GM21447 (cell line): ENCODE measurements around the gene CRAMP1.

ENCODE experiments used
- ATAC-seq: cut with Tn5 transposase; IDR thresholded peaks from one replicate; pipeline ENCODE4 v1.9.1; 2021; ENCODE audit not compliant: unreplicated experiment

CRAMP1 gene

DNA sequence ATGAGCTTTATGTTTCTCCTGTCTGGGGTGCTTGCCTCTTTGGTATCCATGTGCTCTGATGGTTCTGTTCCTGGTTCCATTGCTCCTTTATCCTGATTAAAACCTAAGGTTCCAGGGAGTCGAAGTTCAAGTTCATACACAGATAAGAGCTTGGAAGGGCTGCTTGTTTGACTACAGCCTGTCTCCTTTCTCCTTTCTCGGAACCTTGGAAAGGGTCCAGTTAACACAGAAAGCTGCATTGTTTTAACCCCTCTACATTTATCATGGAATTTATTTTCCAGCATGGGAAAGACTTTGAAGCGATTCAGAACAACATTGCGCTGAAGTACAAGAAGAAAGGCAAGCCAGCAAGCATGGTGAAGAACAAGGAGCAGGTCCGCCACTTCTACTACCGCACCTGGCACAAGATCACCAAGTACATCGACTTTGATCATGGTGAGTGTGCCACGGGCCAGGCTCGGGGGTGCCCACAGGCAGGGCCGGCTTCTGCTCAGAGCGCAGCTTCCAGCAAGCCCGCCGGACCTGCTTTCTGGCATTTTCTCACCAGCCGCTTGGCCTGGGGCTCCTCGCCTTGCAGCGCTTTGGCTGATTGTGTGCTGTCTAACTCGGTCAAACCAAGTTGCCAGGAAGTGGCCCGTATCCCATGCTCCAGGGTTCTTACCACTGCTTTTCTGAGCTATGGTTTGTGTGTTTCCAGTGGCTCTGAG lies 19.9 kb downstream of the CRAMP1 start:
- no peak for ATAC-seq

DNA sequence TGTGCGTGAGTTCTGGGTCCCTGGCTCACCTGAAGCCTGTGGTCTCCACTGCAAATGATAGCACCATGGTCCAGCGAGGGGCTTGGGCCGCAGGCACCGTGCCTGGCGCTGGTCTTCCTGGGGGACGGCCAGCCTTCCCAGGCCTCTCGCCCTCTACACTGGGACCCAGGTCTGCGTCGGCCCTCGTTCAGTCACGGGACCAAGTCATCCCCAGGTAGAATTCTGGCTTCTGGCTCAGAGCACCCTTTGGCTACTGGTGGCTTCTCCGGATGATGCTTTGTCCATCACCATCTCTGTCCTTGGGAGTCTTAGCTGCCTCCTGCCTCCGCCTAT lies 20.4 kb downstream of the CRAMP1 start:
- ATAC-seq = no peak

DNA sequence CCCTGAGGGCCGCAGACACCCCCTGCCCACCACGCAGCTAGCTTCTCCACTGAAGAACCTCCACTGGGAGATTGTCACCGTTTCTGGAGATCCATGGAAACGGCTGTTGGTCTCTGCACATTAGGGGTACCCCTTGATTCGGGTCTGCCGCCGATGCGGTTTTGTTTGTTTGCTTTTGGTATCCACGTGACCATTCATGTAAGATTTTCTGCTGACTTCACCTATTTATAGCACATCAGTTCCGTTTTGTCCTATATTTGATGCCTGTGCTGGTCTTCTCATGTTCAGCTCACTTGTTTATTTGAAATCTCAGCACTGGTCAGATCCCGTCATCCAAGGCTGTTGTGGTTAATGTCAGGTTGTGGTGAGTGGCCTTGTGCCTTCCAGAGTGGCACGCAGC lies 21.1 kb downstream of the CRAMP1 start:
- ATAC-seq = no peak

DNA sequence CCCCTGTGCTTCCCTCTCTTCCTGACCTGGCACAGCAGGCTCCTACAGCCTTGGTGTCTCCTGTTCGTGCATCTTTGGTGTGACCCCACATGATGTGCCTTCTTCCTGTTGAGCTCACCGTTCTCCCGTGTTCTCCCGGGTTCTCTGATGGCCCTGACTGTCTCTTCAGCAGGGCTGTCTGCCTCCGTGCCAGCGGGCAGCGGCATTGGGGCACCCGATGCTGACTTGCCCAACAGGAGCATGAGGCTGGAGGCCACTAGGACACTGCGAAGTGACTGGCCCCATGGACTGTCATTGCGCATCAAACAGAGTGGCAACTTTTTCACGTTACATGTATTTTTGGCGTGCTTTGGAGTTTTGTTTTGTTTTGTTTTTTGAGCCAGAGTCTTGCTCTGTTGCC lies 22.4 kb downstream of the CRAMP1 start:
- ATAC-seq = no peak

DNA sequence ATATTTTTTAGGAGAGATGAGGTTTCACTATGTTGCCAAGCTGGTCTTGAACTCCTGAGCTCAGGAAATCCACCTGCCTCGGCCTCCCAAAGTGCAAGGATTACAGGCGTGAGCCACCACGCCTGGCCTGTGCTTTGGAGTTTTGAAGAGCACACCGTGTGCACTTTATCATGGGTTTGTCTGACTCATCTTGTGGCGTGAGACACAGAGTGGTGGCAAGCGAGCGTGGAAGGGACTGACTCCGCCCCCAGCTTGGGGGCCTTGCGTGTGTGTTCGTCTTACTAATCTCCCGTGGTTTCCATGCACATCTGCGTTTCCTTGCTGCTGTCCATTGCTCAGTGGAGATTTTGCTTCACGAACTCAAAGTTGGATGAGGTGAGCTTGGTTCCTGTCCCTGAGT lies 22.9 kb downstream of the CRAMP1 start:
- ATAC-seq = no peak

DNA sequence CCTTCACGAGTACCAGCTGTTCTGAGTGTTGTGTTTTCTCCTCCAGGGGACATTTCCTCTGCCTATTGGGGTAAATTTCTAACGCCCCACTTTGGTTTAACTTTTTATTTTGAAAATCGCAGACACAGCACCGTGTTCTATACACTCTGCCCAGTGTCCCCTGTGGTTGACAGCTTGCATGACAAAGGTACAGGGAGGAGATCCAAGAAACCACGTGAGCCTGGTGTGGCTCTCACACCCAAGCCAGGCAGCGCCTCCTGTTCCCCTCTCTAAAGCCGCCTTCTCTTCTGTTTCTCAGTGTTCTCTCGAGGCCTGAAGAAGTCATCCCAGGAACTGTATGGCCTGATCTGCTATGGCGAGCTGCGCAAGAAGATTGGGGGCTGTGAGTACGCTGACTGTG lies 25.4 kb downstream of the CRAMP1 start:
- no peak for ATAC-seq

DNA sequence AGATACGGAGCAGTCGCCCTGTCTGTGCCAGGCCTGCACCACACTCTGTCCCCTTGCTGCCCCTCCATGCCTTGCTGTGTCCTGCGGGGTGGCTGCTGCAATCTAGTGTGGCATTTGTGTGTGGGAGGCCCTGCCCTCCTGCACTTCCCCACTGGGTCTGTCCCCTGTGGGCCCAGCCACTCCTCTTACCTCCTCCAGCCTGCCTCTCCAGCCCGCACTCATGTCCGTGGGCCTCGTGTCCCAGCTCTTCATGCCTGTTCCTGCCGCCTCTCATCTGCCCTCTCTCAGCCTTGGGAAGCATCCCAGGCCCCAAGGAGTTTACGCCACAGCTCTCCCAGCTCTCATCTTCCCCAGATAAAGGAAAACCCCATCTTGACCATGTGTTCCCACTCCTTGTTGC lies 26.6 kb downstream of the CRAMP1 start:
- ATAC-seq = no peak

DNA sequence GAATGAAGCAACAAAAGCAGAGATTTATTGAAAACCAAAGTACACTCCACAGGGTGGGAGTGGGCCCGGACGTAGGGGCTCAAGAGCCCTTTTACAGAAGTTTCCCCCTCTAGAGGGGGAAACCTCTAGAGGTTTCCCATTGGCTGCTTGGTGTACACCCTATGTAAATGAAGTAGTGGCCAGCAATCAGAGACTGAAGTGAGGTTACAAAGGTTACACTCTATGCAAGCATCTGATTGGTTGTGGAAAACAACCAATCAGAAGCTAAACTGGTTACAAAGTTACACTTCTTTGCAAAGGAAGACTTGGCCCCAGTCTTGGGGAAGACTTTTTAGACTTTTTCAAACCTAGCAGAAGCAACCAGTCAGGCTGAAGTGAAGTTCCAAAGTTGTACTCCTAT lies 27.1 kb downstream of the CRAMP1 start:
- no peak for ATAC-seq

DNA sequence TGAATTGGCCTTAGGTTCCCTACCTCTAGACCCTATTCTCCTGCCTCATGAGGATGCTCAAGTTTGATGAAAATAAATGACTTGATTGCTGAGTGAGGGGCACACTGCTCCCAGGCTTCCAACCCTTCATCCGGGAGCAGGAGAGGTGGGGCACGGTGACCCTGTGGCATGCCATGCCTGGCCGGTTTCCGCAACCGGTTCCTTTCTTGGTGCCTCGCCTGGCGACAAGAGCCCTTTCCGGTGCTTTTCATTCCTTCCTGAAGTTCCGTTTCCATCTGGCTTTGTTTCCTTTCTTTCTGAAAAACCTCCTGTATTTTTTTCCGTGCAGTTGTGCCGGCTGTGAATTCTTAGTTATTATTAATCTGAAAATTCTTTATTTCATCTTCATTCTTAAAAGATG lies 27.7 kb downstream of the CRAMP1 start:
- no peak for ATAC-seq

DNA sequence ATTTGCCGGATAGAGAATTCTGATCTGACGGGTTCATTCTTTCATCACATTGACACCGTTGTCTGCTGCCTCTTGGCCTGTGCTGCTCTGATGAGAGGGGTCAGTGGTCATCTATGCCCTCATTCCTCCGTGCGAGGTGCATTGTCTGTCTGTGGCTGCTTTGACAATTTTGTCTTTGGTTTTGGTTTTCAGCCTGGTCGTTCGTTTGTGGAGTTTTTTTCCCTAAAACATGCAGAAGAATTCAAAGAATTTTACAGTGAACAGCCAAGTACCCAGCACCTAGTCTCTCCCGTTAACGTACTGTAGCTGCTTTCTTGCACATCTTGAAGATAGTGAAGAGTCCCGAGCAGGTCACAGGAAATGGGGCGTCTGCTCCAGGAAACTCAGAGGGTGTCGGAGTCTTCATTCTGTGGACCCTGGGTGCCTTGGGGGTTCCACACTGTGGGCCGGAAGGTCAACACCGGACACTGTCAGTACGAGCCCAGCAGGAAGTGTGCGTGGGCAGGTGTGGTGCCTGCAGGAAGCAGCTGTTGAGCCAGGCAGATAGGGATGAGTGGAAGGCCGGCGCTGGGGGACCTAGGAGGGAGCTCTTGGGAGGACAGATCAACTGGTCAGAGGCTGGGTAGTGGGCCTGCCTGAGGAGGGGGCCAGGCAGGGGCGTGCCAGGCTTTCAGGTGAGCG lies 28.2 kb downstream of the CRAMP1 start:
- no peak for ATAC-seq

DNA sequence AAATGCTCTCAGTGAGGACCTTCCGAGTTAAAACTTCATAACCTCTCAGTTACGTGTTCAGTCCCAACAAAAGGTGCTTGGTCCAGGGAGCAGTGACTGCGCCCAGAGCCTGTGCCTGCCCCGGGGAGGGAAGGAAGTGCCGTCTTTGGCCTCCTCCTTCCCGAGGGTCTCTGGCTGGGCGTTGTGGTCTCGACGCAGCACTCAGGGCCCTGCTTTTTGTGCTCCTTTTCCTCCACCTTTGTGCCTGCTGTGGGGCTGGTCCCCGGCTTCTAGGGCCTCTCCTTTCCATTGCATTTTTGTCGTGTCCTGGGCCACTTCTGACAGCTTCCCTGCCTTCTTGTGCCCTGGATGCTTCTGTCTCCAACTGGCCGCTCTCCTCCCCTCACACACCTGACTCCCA lies 29.1 kb downstream of the CRAMP1 start:
- no peak for ATAC-seq

DNA sequence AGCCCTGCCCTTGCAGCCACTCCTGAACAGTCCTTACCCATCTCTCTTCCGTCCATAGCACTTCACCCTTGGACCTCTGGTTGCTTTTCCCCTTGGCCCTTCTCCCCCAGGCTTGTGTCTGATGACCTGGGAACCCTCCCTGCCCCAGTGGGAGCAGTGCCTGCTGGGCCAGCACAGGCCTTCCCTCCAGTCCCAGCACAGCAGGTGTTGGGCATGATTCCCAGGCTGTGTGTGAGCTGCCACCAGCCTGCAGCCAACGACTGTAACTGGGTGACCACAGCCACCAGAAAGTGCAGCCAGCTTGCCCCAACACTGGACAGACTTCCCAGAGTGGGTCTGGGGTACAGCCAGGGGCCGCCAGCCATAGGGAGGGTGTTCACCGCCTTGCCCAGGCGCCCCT lies 30.0 kb downstream of the CRAMP1 start:
- ATAC-seq = no peak

DNA sequence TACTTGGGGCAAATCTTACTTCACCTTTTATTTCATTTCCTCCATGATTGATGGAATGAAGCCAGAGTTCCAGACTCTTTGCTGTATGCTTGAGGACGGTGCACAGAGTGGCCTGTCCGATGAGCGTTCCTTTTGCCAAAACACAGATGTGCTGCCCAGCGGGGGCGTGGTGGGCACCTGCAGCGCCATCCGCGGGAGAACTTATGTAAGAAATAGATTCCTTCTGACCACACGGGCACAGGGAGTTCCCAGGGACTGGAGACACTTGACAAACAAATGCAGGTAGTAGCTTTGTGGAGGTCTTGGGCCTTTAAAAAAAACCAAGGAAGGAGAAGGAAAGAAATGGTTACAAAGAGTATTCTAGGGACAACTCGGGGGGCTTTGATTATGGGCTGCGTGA lies 30.6 kb downstream of the CRAMP1 start:
- ATAC-seq = no peak

DNA sequence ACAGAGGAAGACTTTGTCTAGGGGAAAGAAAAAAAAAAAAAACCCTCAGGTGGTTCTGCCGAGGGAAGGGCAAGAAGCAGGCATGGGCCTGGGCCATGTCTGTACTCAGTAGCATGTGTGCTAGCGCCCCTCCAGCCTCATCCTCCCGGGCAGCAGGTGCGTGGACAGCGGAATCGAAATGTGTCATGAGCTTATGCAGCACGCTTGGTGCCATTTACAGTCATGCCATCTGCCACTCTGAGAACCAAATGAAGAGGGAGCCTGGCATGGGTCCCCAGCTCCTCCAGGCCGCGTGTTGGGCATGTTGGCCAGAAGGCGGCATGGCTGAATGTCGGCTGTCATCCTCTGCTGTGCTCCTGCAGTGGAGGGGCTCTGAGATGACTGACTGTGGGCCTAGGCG lies 31.4 kb downstream of the CRAMP1 start:
- no peak for ATAC-seq

DNA sequence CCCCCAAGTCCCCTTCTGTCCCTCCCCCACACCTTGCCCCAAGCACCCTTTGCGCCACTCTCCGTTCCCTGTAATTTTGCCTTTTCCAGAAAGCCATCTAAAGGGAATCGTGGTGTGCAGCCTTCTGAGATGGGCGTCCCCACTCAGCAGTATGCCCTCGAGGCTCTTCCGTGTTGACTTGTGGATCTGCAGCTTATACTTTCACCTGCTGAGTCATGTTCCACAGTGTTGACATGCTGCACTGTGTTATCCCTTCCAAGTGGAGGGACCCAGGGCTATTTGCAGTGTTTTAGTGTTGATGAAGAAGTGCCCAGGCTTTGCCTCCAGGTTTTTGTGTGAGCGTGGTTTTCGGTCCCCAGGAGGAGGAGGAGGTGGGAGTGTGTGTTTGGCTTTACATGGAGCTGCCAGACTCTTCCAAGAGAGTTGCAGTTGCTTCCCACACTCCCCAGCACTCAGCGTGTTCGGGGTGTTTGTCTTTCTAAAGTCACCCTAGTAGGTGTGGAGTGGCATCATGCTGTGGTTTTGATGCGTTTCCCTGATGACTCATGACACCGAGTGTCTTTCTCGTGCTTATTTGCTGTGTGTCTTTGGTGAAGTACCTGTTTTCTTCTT lies 33.9 kb downstream of the CRAMP1 start:
- no peak for ATAC-seq

DNA sequence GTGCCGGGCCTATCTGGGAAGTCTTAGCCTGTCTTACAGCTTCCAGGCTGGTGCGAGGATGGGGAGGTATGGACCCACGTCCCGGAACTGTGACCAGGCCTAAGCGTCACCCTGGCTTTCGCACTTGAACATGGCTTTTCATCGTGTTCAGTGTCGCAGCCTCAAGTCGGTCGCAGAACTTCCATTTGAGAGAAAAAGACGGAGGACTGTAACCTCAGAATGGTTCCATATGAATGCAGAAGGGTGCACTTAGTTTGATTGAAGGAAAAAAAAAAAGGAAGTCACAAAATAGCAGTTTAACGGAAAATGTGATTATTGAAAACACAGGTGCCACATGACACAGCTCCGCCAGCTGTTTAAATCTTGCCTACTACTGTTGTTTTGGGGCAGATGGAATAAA lies 35.7 kb downstream of the CRAMP1 start:
- no peak for ATAC-seq

DNA sequence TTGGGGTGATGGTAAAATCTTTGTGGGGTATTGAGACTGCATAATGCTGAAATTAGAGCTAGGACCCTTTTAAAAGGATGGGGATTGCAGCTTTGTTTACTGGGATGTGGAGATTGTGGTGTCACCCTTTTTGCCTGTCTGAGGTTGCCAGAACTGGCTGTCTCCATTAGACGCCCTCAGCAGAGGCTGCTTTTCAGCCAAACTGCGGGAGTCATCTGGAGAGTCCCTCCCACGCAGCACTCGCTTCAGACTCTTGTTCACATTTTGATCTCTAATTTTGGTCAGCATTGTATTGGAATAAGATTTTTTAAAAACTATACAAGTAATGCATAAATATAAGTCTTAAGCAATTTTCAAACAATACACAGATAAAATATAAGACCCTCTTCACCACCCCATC lies 38.0 kb downstream of the CRAMP1 start:
- ATAC-seq = no peak

DNA sequence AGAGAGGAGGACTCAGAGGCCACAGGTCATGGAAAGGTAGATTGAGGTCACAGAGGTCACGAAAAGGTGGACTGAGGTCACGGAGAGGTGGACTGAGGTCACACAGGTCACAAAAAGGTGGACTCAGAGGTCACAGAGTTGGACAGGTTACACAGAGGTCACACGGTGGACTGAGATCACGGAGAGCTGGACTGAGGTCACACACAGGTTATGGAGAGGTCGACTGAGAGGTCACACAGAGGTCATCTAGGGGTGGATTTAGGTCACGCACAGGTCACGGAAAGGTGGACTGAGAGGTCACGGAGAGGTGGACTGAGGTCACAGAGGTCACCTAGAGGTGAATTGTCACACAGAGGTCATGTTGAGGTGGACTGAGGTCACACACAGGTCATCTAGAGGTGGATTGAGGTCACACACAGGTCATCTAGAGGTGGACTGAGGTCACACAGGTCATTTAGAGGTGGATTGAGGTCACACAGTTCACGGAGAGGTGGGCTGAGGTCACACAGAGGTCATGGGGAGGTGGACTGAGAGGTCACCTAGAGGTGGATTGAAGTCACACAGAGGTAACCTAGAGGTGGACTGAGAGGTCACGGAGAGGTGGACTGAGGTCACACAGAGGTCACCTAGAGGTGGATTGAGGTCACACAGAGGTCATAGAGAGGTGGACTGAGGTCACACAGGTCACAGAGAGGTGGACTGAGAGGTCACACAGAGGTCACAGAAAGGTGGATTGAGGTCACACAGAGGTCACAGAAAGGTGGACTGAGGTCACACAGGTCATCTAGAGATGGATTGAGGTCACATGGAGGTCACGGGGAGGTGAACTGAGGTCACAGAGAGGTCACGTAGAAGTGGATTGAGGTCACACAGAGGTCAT lies 39.2 kb downstream of the CRAMP1 start:
- ATAC-seq = no peak

DNA sequence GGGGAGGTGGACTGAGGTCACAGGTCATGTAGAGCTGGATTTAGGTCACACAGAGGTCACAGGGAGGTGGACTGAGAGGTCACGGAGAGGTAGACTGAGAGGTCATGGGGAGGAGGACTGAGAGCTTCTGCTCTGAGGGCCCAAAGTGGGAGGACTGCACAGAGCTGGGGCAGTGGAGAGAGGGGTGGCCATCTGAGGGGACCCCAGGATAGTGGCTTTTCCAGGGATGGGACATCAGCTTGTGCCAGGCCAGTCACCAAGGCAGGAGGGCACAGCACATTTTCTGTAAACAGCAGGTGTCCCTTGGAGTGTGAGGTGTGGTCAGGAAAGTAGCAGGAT lies 39.8 kb downstream of the CRAMP1 start:
- ATAC-seq = no peak

DNA sequence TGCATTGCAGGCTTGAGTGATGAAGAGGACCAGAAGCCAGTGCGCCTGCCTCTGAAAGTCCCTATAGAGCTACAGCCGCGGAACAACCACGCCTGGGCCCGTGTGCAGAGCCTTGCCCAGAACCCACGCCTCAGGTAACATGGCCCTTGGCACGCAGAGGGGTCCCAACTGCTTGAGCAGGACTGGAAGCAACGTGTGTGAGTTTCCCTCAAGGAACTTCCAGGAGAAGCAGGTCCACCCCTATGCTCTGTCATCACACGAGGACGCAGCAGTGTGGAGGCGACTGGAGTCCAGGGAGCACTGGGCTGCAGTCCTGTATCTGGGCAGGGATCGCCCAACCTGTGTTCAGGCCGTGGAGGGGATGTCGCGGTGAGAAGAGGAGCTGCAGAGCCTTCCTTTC lies 40.9 kb downstream of the CRAMP1 start:
- no peak for ATAC-seq

DNA sequence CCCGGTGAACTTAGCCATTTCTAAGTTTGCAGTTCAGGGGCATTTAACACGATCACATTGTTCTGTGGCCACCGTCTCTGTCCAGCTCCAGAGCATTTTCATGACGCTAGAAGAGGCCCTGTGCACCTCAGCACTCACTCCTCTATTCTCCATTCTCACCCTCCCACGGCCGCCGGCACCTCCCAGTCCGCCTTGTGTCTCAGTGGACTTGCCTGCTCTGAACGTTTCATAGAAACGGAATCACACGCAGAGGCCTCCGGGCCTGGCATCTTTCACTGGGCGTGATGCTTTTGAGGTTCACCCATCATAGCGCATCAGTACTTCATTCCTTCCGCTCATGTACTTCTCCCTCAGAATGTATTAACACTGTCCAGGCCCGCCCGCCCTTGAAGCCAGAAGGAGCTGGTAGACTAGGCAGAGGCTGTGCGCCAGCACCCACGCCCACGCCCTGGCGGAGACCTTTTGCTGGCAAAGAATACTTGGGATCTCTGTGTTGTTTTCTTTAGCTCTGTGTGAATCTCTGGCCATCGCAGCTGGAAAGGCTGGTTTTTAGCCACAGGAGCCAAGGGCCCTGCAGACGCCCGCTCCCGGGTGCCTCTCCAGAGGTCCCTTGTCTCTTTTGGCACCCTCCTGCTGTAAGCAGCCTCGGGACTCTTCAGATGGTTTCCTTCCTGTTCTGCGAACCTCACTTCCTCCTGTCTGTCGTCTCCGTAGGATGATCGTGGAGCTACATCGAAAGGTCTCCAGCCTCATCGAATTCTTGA lies 42.5 kb downstream of the CRAMP1 start:
- ATAC-seq = no peak
